ENCODE measurements around the gene FRMPD1.
"Not testable (repeated sequence)": the region's sequence is repeated elsewhere in the genome, so short reads cannot be mapped to it uniquely, and the experiment has no call there.

- TF ChIP-seq, protein P1, sequence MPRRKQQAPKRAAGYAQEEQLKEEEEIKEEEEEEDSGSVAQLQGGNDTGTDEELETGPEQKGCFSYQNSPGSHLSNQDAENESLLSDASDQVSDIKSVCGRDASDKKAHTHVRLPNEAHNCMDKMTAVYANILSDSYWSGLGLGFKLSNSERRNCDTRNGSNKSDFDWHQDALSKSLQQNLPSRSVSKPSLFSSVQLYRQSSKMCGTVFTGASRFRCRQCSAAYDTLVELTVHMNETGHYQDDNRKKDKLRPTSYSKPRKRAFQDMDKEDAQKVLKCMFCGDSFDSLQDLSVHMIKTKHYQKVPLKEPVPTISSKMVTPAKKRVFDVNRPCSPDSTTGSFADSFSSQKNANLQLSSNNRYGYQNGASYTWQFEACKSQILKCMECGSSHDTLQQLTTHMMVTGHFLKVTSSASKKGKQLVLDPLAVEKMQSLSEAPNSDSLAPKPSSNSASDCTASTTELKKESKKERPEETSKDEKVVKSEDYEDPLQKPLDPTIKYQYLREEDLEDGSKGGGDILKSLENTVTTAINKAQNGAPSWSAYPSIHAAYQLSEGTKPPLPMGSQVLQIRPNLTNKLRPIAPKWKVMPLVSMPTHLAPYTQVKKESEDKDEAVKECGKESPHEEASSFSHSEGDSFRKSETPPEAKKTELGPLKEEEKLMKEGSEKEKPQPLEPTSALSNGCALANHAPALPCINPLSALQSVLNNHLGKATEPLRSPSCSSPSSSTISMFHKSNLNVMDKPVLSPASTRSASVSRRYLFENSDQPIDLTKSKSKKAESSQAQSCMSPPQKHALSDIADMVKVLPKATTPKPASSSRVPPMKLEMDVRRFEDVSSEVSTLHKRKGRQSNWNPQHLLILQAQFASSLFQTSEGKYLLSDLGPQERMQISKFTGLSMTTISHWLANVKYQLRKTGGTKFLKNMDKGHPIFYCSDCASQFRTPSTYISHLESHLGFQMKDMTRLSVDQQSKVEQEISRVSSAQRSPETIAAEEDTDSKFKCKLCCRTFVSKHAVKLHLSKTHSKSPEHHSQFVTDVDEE (CRISPR knock-in tag; IDR thresholded peaks at IDR 0.05) = not testable (repeated sequence)
- not testable (repeated sequence) for TF ChIP-seq BACH2 (CRISPR knock-in tag; IDR thresholded peaks at IDR 0.05; ENCODE audit: borderline replicate concordance); PPARA (CRISPR knock-in tag; IDR thresholded peaks at IDR 0.05; ENCODE audit: borderline replicate concordance); ZC3H10 (CRISPR knock-in tag; IDR thresholded peaks at IDR 0.05); RARB (CRISPR knock-in tag; IDR thresholded peaks at IDR 0.05); SNAI2 (CRISPR knock-in tag; IDR thresholded peaks at IDR 0.05)
- TF ChIP-seq, protein P2, sequence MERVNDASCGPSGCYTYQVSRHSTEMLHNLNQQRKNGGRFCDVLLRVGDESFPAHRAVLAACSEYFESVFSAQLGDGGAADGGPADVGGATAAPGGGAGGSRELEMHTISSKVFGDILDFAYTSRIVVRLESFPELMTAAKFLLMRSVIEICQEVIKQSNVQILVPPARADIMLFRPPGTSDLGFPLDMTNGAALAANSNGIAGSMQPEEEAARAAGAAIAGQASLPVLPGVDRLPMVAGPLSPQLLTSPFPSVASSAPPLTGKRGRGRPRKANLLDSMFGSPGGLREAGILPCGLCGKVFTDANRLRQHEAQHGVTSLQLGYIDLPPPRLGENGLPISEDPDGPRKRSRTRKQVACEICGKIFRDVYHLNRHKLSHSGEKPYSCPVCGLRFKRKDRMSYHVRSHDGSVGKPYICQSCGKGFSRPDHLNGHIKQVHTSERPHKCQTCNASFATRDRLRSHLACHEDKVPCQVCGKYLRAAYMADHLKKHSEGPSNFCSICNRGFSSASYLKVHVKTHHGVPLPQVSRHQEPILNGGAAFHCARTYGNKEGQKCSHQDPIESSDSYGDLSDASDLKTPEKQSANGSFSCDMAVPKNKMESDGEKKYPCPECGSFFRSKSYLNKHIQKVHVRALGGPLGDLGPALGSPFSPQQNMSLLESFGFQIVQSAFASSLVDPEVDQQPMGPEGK (CRISPR knock-in tag; IDR thresholded peaks at IDR 0.05; ENCODE audit: borderline replicate concordance) = not testable (repeated sequence)
- TF ChIP-seq, protein P3, sequence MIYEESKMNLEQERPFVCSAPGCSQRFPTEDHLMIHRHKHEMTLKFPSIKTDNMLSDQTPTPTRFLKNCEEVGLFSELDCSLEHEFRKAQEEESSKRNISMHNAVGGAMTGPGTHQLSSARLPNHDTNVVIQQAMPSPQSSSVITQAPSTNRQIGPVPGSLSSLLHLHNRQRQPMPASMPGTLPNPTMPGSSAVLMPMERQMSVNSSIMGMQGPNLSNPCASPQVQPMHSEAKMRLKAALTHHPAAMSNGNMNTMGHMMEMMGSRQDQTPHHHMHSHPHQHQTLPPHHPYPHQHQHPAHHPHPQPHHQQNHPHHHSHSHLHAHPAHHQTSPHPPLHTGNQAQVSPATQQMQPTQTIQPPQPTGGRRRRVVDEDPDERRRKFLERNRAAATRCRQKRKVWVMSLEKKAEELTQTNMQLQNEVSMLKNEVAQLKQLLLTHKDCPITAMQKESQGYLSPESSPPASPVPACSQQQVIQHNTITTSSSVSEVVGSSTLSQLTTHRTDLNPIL (CRISPR knock-in tag; IDR thresholded peaks at IDR 0.05; ENCODE audit: low read depth) = not testable (repeated sequence)
These were observed 101.4 kb downstream of the FRMPD1 start for GRCh38 chr9:37752112-37752511.

All from SK-N-SH treated with all-trans-retinoic acid at 6 μM for 48 hours (cell line).